Measurements from ENCODE around the gene ROBO1. TPM values are rescaled to one million over a fixed set of nuclear protein-coding genes. Genes with fewer than 3 reads are reported as not detected.
A peak's percentile ranks its signal among the peaks of the same experiment; 100 is the strongest.
"Not testable (repeated sequence)": the region's sequence is repeated elsewhere in the genome, so short reads cannot be mapped to it uniquely, and the experiment has no call there.

The ROBO1 gene
- total and polyA plus RNA-seq, 2 of the 13 experiments (the other 11 are each of a cell fraction or from before 2014, with no cell fraction given), result 52.2 to 71.0 TPM

- ChIA-PET CTCF (ENCODE audit: low intra/inter-chr PET ratio, low total read pairs) (no interaction called here), POLR2A (no interaction called here)
- Histone ChIP-seq H3K79me2 (ENCODE audit: insufficient read depth, low read length) (no peaks in the 10 kb centered on the region), H4K20me1 (ENCODE audit: insufficient read depth, low read length) (no peaks in the 10 kb centered on the region), H3K4me1 (ENCODE audit: insufficient read depth, low read length) (no peaks in the 10 kb centered on the region), H3K9me3 (ENCODE audit: low read length) (no peaks in the 10 kb centered on the region), H2AFZ (ENCODE audit: low read length) (no peak overlapping the region), H3K4me2 (ENCODE audit: low read depth, low read length) (no peak overlapping the region), H3K4me3 (replicated peaks in 1 of 3; ENCODE audit: insufficient read depth in 1 of 3, low read depth in 2 of 3, low read length in 3 of 3) (no peak overlapping the region), H3K9ac (ENCODE audit: insufficient read depth, low read depth, low read length) (no peak overlapping the region), H3K27me3 (ENCODE audit: control insufficient read depth in 1 of 2, insufficient read depth in 2 of 2, low read length in 2 of 2) (no peaks in the 10 kb centered on the region), H3K36me3 (replicated peaks in 1 of 2; ENCODE audit: control insufficient read depth in 1 of 2, insufficient read depth in 2 of 2, low read length in 2 of 2) (no peaks in the 10 kb centered on the region), H3K27ac (ENCODE audit: extremely low read length, insufficient read depth, low read length) (no peak overlapping the region)
- in situ Hi-C loops (cut with HindIII; ENCODE audit: extremely low pct_ligation_motif_present, low pct_unique_long_range_greater_than_20kb), result no loop called here
- WGBS (ENCODE audit: low lambda C conversion rate), result 7% methylated on average over 3 of the region's 3 CpGs
- DNase-seq (ENCODE audit: low spot score) (no peak), ATAC-seq (no peak), FAIRE-seq (no peak)
- intact Hi-C loops (cut with micrococcal nuclease; ENCODE audit: unreplicated experiment), result no loop called here
- BruUV-seq (replicated peaks), result no TSS peak
- TF ChIP-seq GLI4 (CRISPR knock-in tag; IDR thresholded peaks at IDR 0.05; ENCODE audit: borderline replicate concordance) (no peak), ZNF24 (IDR thresholded peaks at IDR 0.05) (no peak), BORCS8-MEF2B (CRISPR knock-in tag; IDR thresholded peaks at IDR 0.05) (no peak), ZNF652 (CRISPR knock-in tag; IDR thresholded peaks at IDR 0.05; ENCODE audit: borderline replicate concordance, low read depth) (no peak), ZHX1 (CRISPR knock-in tag; IDR thresholded peaks at IDR 0.05; ENCODE audit: low read depth) (no peak), RXRB (CRISPR knock-in tag; IDR thresholded peaks at IDR 0.05; ENCODE audit: borderline replicate concordance) (no peak), CEBPB (IDR thresholded peaks at IDR 0.05; ENCODE audit: borderline replicate concordance, low read depth, low read length) (peak; percentile 39; the same call in 1 of the 2 replicates), ZNF547 (CRISPR knock-in tag; IDR thresholded peaks at IDR 0.05) (no peak), ZNF354B (CRISPR knock-in tag; IDR thresholded peaks at IDR 0.05) (no peak)
Measured at GRCh38 chr3:79326642-79327041, 441.2 kb downstream of the ROBO1 start.

- H2AFZ ChIP-seq (ENCODE audit: low read length); H3K4me1 ChIP-seq (ENCODE audit: insufficient read depth, low read length); DNase-seq (ENCODE audit: low spot score); BruUV-seq (replicated peaks); POLR2A ChIA-PET; FAIRE-seq; H4K20me1 ChIP-seq (ENCODE audit: insufficient read depth, low read length); H3K9me3 ChIP-seq (ENCODE audit: low read length); H3K27ac ChIP-seq (ENCODE audit: extremely low read length, insufficient read depth, low read length); H3K79me2 ChIP-seq (ENCODE audit: insufficient read depth, low read length); H3K4me2 ChIP-seq (ENCODE audit: low read depth, low read length); intact Hi-C loops (cut with micrococcal nuclease; ENCODE audit: unreplicated experiment); H3K36me3 ChIP-seq (replicated peaks in 1 of 2; ENCODE audit: control insufficient read depth in 1 of 2, insufficient read depth in 2 of 2, low read length in 2 of 2); CTCF ChIA-PET (ENCODE audit: low intra/inter-chr PET ratio, low total read pairs); H3K27me3 ChIP-seq (ENCODE audit: control insufficient read depth in 1 of 2, insufficient read depth in 2 of 2, low read length in 2 of 2); ATAC-seq; H3K4me3 ChIP-seq (replicated peaks in 1 of 3; ENCODE audit: insufficient read depth in 1 of 3, low read depth in 2 of 3, low read length in 3 of 3); in situ Hi-C loops (cut with HindIII; ENCODE audit: extremely low pct_ligation_motif_present, low pct_unique_long_range_greater_than_20kb); H3K9ac ChIP-seq (ENCODE audit: insufficient read depth, low read depth, low read length): not testable (repeated sequence)
- 7% methylated on average over 15 of the region's 15 CpGs for WGBS (ENCODE audit: low lambda C conversion rate)
Measured at GRCh38 chr3:79325833-79326383, 441.9 kb downstream of the ROBO1 start.
